ENCODE data around the gene DENND5B. TPM values are rescaled to one million over a fixed set of nuclear protein-coding genes. Genes with fewer than 3 reads are reported as not detected.
"Not testable (repeated sequence)": the region's sequence is repeated elsewhere in the genome, so short reads cannot be mapped to it uniquely, and the experiment has no call there.

Gene DENND5B
- total and polyA plus RNA-seq, 10 of the 15 experiments (the other 5 are each of a cell fraction or from before 2014, with no cell fraction given): 0.39 to 32.5 (median 20.6) TPM

DNA sequence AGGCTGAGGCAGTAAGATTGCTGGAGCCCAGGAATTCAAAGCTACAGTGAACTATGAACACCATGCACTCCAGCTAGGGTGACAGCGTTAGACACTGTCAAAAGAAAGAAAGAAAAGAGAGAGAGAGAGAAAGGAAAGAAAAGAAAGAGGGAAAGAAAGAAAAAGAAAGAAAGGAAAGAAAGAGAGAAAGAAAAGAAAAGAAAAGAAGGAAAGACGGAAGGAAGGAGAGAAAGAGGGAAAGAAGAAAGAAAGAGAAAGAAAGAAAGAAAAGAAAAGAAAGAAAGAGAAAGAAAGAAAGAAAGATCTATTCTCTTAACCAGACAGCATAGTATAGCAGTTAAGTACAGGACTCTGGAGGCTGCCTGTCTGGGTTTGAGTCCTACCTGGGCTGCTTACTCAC, 21.9 kb upstream of the DENND5B start (continued):
- TF ChIP-seq, protein P1, sequence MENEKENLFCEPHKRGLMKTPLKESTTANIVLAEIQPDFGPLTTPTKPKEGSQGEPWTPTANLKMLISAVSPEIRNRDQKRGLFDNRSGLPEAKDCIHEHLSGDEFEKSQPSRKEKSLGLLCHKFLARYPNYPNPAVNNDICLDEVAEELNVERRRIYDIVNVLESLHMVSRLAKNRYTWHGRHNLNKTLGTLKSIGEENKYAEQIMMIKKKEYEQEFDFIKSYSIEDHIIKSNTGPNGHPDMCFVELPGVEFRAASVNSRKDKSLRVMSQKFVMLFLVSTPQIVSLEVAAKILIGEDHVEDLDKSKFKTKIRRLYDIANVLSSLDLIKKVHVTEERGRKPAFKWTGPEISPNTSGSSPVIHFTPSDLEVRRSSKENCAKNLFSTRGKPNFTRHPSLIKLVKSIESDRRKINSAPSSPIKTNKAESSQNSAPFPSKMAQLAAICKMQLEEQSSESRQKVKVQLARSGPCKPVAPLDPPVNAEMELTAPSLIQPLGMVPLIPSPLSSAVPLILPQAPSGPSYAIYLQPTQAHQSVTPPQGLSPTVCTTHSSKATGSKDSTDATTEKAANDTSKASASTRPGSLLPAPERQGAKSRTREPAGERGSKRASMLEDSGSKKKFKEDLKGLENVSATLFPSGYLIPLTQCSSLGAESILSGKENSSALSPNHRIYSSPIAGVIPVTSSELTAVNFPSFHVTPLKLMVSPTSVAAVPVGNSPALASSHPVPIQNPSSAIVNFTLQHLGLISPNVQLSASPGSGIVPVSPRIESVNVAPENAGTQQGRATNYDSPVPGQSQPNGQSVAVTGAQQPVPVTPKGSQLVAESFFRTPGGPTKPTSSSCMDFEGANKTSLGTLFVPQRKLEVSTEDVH (IDR thresholded peaks at IDR 0.05; ENCODE audit: low read depth, partially characterized antibody): no peak
- TF ChIP-seq FOS (IDR thresholded peaks at IDR 0.05; ENCODE audit: borderline replicate concordance, extremely low read depth, insufficient read length): no peak
- TF ChIP-seq ESRRA (IDR thresholded peaks at IDR 0.05; ENCODE audit: low read length): no peak
- no peak for TF ChIP-seq CHD4 (IDR thresholded peaks at IDR 0.05)

DNA sequence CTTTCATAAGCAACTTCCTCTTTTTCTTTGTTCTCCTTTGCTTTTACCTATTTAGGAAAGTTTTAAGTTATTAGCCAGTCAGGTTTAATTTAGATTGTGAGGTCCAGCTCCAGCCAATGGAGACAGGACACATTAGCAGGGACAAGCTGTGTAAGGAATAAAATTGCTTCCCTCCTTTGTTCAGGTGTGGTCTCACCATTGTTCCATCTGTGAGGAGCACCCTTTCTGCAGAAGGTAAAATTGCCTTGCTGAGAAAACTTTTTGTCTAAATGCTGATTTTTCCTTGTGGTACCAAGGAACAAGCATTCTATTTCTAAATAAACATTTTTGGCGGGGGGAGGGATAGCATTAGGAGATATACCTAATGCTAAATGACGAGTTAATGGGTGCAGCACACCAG, 17.4 kb upstream of the DENND5B start:
- CTCF ChIA-PET; H3K4me2 ChIP-seq (ENCODE audit: control insufficient read depth, insufficient read depth); DNase-seq (ENCODE audit: low read depth, low spot score); H3K27me3 ChIP-seq (replicated peaks in 1 of 2; ENCODE audit: control insufficient read depth in 2 of 2, insufficient read depth in 2 of 2, low read length in 1 of 2); intact Hi-C loops (cut with micrococcal nuclease; ENCODE audit: unreplicated experiment); H2AFZ ChIP-seq (ENCODE audit: control insufficient read depth, low read depth, low read length); ATAC-seq; BruUV-seq (replicated peaks); H3K9ac ChIP-seq (ENCODE audit: control insufficient read depth, insufficient read depth, low read length); H3K27ac ChIP-seq (ENCODE audit: control insufficient read depth, insufficient read depth); H3K36me3 ChIP-seq (ENCODE audit: control insufficient read depth in 2 of 2, insufficient read depth in 2 of 2, low read length in 1 of 2); H3K79me2 ChIP-seq (ENCODE audit: control insufficient read depth, insufficient read depth, low read length); H3K4me1 ChIP-seq (ENCODE audit: control insufficient read depth, insufficient read depth, low read length); in situ Hi-C loops (cut with MboI); RAD21 ChIA-PET (ENCODE audit: unreplicated experiment); H3K9me3 ChIP-seq (replicated peaks; ENCODE audit: control insufficient read depth, insufficient read depth, low read length); H4K20me1 ChIP-seq (ENCODE audit: control insufficient read depth, insufficient read depth); POLR2A ChIA-PET; H3K4me3 ChIP-seq: not testable (repeated sequence)
- TF ChIP-seq CBX5 (IDR thresholded peaks at IDR 0.05; ENCODE audit: low read depth): peak; percentile 65; the same call in 1 of the 2 replicates
- TF ChIP-seq, protein P2, sequence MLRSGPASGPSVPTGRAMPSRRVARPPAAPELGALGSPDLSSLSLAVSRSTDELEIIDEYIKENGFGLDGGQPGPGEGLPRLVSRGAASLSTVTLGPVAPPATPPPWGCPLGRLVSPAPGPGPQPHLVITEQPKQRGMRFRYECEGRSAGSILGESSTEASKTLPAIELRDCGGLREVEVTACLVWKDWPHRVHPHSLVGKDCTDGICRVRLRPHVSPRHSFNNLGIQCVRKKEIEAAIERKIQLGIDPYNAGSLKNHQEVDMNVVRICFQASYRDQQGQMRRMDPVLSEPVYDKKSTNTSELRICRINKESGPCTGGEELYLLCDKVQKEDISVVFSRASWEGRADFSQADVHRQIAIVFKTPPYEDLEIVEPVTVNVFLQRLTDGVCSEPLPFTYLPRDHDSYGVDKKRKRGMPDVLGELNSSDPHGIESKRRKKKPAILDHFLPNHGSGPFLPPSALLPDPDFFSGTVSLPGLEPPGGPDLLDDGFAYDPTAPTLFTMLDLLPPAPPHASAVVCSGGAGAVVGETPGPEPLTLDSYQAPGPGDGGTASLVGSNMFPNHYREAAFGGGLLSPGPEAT (IDR thresholded peaks at IDR 0.05; ENCODE audit: low read depth): 0 out of 2 replicates have a peak, but pooled peaks have one; percentile 23
- 50% methylated on average over 2 of the region's 2 CpGs for WGBS (ENCODE audit: insufficient coverage, insufficient replicate concordance, low lambda C conversion rate, missing lambda C conversion rate)
- FAIRE-seq: peak; percentile 49
- SMC1A ChIA-PET (ENCODE audit: uncharacterized antibody, unreplicated experiment): interaction anchor here (1.3 kb wide), 1 partner anchor 13 kb away, joined by 3 read pairs; no protein-coding TSS in a partner anchor

Measured in GM12878 (cell line).